CD14-positive monocyte (primary cell): Measurements from ENCODE around the gene MACROD2. TPM values are rescaled to one million over a fixed set of nuclear protein-coding genes. Genes with fewer than 3 reads are reported as not detected.

Source experiments
- DNase-seq, 3 donors: peaks; one replicate each; pipeline ENCODE4 v3.0.0-alpha.2; 2011 to 2022
- H2AFZ ChIP-seq: 2 replicates; pipeline ENCODE4 v1.6.0; 2012; ENCODE audit warnings: mild to moderate bottlenecking, low read depth, low read length, inconsistent platforms; ENCODE audit not compliant: insufficient read depth, poor library complexity, severe bottlenecking
- H3K27ac ChIP-seq, 2 donors: 1 replicate in 1 of 2; 2 replicates in 1 of 2; pipeline ENCODE4 v1.5.1; 2012 to 2013; ENCODE audit warnings: low read length in 2 of 2, control low read depth in 1 of 2, inconsistent platforms in 1 of 2, low read depth in 1 of 2, mild to moderate bottlenecking in 1 of 2
- H3K27me3 ChIP-seq, 2 donors: one replicate each; pipeline versions ENCODE4 v1.6.0 to v1.6.1; 2011 to 2013; ENCODE audit warnings: low read length in 2 of 2; ENCODE audit not compliant: control insufficient read depth in 2 of 2, insufficient read depth in 2 of 2
- H3K36me3 ChIP-seq, 2 donors: replicated peaks in 1 of 2; 1 replicate in 1 of 2; 2 replicates in 1 of 2; pipeline versions ENCODE4 v1.5.1 to v1.6.1; 2012 to 2013; ENCODE audit warnings: low read length in 2 of 2, control low read depth in 1 of 2, inconsistent platforms in 1 of 2, mild to moderate bottlenecking in 1 of 2; ENCODE audit not compliant: insufficient read depth in 2 of 2, control insufficient read depth in 1 of 2
- H3K4me1 ChIP-seq, 2 donors: 1 replicate in 1 of 2; 2 replicates in 1 of 2; pipeline versions ENCODE4 v1.5.1 to v1.6.1; 2012 to 2013; ENCODE audit warnings: low read length in 2 of 2, control low read depth in 1 of 2, inconsistent platforms in 1 of 2, mild to moderate bottlenecking in 1 of 2, moderate library complexity in 1 of 2; ENCODE audit not compliant: insufficient read depth in 2 of 2, control insufficient read depth in 1 of 2
- H3K4me2 ChIP-seq: replicated peaks from 2 replicates; pipeline ENCODE3; 2012; ENCODE audit warnings: low read length, moderate library complexity, mild to moderate bottlenecking; ENCODE audit not compliant: poor library complexity, severe bottlenecking; ENCODE audit errors: extremely low read depth
- H3K4me3 ChIP-seq, 3 experiments: fragments of 200-600 bp in 1 of 3; sonication (generic) in 1 of 3; replicated peaks in 1 of 3; 1 replicate in 2 of 3; 2 replicates in 1 of 3; pipeline ENCODE4 v1.5.1; 2011 to 2013; ENCODE audit warnings: low read length in 3 of 3, mild to moderate bottlenecking in 3 of 3, control low read depth in 2 of 3, low read depth in 2 of 3, inconsistent platforms in 1 of 3, moderate library complexity in 1 of 3
- H3K79me2 ChIP-seq: 2 replicates; pipeline ENCODE4 v1.6.0; 2012; ENCODE audit warnings: mild to moderate bottlenecking, control low read depth, inconsistent platforms, low read length, moderate library complexity; ENCODE audit not compliant: insufficient read depth
- H3K9ac ChIP-seq: 2 replicates; pipeline ENCODE4 v1.6.0; 2017; ENCODE audit warnings: low read length, mild to moderate bottlenecking; ENCODE audit not compliant: insufficient read depth, poor library complexity, severe bottlenecking
- H3K9me3 ChIP-seq, 2 donors: replicated peaks in 1 of 2; 1 replicate in 1 of 2; 2 replicates in 1 of 2; pipeline versions ENCODE4 v1.5.1 to v1.6.1; 2012 to 2013; ENCODE audit warnings: low read length in 2 of 2, control low read depth in 1 of 2; ENCODE audit not compliant: control insufficient read depth in 1 of 2, insufficient read depth in 1 of 2
- H4K20me1 ChIP-seq: 2 replicates; pipeline ENCODE4 v1.6.0; 2012; ENCODE audit warnings: mild to moderate bottlenecking, low read length, control low read depth, moderate library complexity; ENCODE audit not compliant: insufficient read depth
- H3K27ac Mint-ChIP-seq, 7 donors: one replicate each; pipeline ENCODE4 v1.8.0; 2020; ENCODE audit warnings: mild to moderate bottlenecking in 7 of 7, mixed read lengths in 7 of 7, moderate library complexity in 6 of 7, inconsistent platforms in 2 of 7
- H3K27me3 Mint-ChIP-seq, 3 donors: one replicate each; pipeline ENCODE4 v1.8.0; 2021 to 2022; ENCODE audit warnings: low read depth in 3 of 3, mild to moderate bottlenecking in 3 of 3, mixed read lengths in 3 of 3, moderate library complexity in 3 of 3, inconsistent platforms in 1 of 3
- H3K36me3 Mint-ChIP-seq, 2 donors: one replicate each; pipeline ENCODE4 v1.8.0; 2020; ENCODE audit warnings: mixed read lengths in 2 of 2, inconsistent platforms in 1 of 2, mild to moderate bottlenecking in 1 of 2
- H3K4me1 Mint-ChIP-seq: one replicate; pipeline ENCODE4 v1.8.0; 2020; ENCODE audit warnings: mild to moderate bottlenecking, mixed read lengths
- H3K4me3 Mint-ChIP-seq, 2 donors: one replicate each; pipeline ENCODE4 v1.8.0; 2020; ENCODE audit warnings: mild to moderate bottlenecking in 2 of 2, mixed read lengths in 2 of 2, moderate library complexity in 1 of 2
- H3K9me3 Mint-ChIP-seq, 7 donors: one replicate each; pipeline ENCODE4 v1.8.0; 2020 to 2022; ENCODE audit warnings: mixed read lengths in 7 of 7, mild to moderate bottlenecking in 6 of 7, moderate library complexity in 6 of 7, inconsistent platforms in 2 of 7
- CTCF ChIP-seq: fragments of 200-600 bp; IDR thresholded peaks from one replicate; pipeline ENCODE4 v1.8.0; 2022; ENCODE audit warnings: antibody characterized with exemption, mild to moderate bottlenecking
- WGBS: methylation state at CpG from one replicate; pipeline ENCODE4 v1.1.5; 2013; ENCODE audit warnings: missing lambda C conversion rate; ENCODE audit not compliant: insufficient coverage; 5-methylcytosine and 5-hydroxymethylcytosine counted together
- intact Hi-C, 2 donors: fragments of 100-400 bp; cut with micrococcal nuclease; formaldehyde crosslinking; loops; one replicate each; pipeline versions ENCODE4 v1.15.0 to v1.15.1; 2023
- polyA plus RNA-seq, 3 donors: library from polyadenylated mRNA; depleted of rRNA in 1 of 3; unstranded in 2 of 3; stranded (reverse) in 1 of 3; fragments of 300-500 nt in 2 of 3; fragments of >200 nt in 1 of 3; fragmentation: Illumina TruSeq in 2 of 3; gene quantifications; 1 replicate in 2 of 3; 2 replicates in 1 of 3; pipeline ENCODE4 v1.2.3, GENCODE V29; 2012 to 2021

MACROD2 gene
- polyA plus RNA-seq, 3 donors: 0.23 TPM; not detected in 2

- no peak for DNase-seq
- Histone ChIP-seq H3K4me1 (no peaks in the 10 kb centered on the region), H3K4me2 (no peak overlapping the region), H3K27ac (no peak overlapping the region), H3K4me3 (no peak overlapping the region), H3K79me2 (no peaks in the 10 kb centered on the region), H3K9me3 (peaks cover 0 to 7% of the 10 kb centered on the region in 2 donors), H3K9ac (no peak overlapping the region), H4K20me1 (no peaks in the 10 kb centered on the region), H2AFZ (no peak overlapping the region), H3K27me3 (no peaks in the 10 kb centered on the region), H3K36me3 (no peaks in the 10 kb centered on the region)
- H3K4me1 Mint-ChIP-seq: no peaks in the 10 kb centered on the region
- TF ChIP-seq CTCF: no peak
- peaks cover 2 to 9% (median 4%) of the 10 kb centered on the region in 7 donors for H3K9me3 Mint-ChIP-seq
- H3K27ac Mint-ChIP-seq: peak overlapping the region in 1 of 7 donors; percentile 2
- H3K27me3 Mint-ChIP-seq: no peaks in the 10 kb centered on the region
- WGBS: 100% methylated on average over 1 of the region's 4 CpGs
- intact Hi-C loops: no loop called here
- H3K4me3 Mint-ChIP-seq: no peak overlapping the region
- H3K36me3 Mint-ChIP-seq: no peaks in the 10 kb centered on the region
These were observed 1708.0 kb downstream of the MACROD2 start for GRCh38 chr20:15703171-15703911.

- no peak for DNase-seq
- H3K79me2 ChIP-seq: no peaks in the 10 kb centered on the region
- intact Hi-C loops: loop anchor here in 1 of 2 donors (5.0 kb wide), 2 partner anchors 771 to 1056 kb away; no protein-coding TSS in a partner anchor
- Mint-ChIP-seq H3K4me3 (no peak overlapping the region), H3K27ac (no peak overlapping the region), H3K4me1 (no peaks in the 10 kb centered on the region), H3K9me3 (peaks cover 0 to 4% (median 0%) of the 10 kb centered on the region in 7 donors), H3K27me3 (no peaks in the 10 kb centered on the region), H3K36me3 (no peaks in the 10 kb centered on the region)
- H3K27ac ChIP-seq: no peak overlapping the region
- no peaks in the 10 kb centered on the region for H3K9me3 ChIP-seq
- H3K4me1 ChIP-seq: no peaks in the 10 kb centered on the region
- H3K9ac ChIP-seq: no peak overlapping the region
- no peaks in the 10 kb centered on the region for H3K36me3 ChIP-seq
- no CpG with 5 or more reads among the region's 3 CpGs for WGBS
- no peak overlapping the region for H3K4me3 ChIP-seq
- no peaks in the 10 kb centered on the region for H4K20me1 ChIP-seq
- no peak for TF ChIP-seq CTCF
- no peak overlapping the region for H3K4me2 ChIP-seq
- no peak overlapping the region for H2AFZ ChIP-seq
- H3K27me3 ChIP-seq: no peaks in the 10 kb centered on the region
These were observed 1710.7 kb downstream of the MACROD2 start for GRCh38 chr20:15705975-15706374.
